Uterus (tissue), 2 donors: ENCODE results near the gene PNPLA6.

Experiments
- POLR2A ChIP-seq, 2 donors: fragments of 450-650 bp; IDR thresholded peaks; one replicate each; pipeline ENCODE4 v1.6.1; 2016; ENCODE audit warnings: antibody characterized with exemption in 2 of 2, mild to moderate bottlenecking in 1 of 2, moderate library complexity in 1 of 2
- TF ChIP-seq, protein P1 (sequence below), 4 experiments: fragments of 200-600 bp in 2 of 4; fragments of 450-650 bp in 2 of 4; sonication (generic) in 2 of 4; IDR thresholded peaks; one replicate each; pipeline ENCODE4 v1.5.1; 2016 to 2019; ENCODE audit warnings: antibody characterized with exemption in 4 of 4, mild to moderate bottlenecking in 2 of 4, moderate library complexity in 1 of 4

DNA sequence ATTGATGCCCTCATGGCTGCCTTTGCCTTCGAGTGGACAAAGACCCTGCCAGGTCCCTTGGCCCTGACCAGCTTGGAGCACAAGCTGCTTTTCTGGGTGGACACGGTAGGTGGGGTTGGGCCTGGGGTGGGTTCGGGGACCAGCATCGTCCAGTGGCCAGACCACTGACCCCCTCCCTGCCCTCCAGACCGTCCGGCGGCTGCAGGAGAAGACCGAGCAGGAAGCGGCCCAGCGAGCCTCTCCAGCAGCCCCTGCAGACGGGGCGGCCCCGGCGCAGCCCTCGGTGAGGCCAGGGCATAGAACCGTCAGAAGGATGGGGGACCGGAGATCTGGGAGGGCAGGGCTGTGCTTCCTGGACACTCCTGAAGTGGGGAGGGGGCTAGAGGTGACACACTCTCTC, 70.8 kb downstream of the PNPLA6 start:
- no peak for TF ChIP-seq POLR2A (IDR thresholded peaks at IDR 0.05)
- TF ChIP-seq, protein P1, sequence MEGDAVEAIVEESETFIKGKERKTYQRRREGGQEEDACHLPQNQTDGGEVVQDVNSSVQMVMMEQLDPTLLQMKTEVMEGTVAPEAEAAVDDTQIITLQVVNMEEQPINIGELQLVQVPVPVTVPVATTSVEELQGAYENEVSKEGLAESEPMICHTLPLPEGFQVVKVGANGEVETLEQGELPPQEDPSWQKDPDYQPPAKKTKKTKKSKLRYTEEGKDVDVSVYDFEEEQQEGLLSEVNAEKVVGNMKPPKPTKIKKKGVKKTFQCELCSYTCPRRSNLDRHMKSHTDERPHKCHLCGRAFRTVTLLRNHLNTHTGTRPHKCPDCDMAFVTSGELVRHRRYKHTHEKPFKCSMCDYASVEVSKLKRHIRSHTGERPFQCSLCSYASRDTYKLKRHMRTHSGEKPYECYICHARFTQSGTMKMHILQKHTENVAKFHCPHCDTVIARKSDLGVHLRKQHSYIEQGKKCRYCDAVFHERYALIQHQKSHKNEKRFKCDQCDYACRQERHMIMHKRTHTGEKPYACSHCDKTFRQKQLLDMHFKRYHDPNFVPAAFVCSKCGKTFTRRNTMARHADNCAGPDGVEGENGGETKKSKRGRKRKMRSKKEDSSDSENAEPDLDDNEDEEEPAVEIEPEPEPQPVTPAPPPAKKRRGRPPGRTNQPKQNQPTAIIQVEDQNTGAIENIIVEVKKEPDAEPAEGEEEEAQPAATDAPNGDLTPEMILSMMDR (IDR thresholded peaks at IDR 0.05) = no peak
